A549 treated with AZD2906 at 1 μM for 4 hours (cell line): Measurements from ENCODE around the gene SRCIN1. TPM values are rescaled to one million over a fixed set of nuclear protein-coding genes. Genes with fewer than 3 reads are reported as not detected.

Experiments
- total RNA-seq: library from RNA; stranded (reverse); fragments of 200-300 nt; extraction: Qiagen RNA extraction; gene quantifications from 5 replicates; pipeline ENCODE4 v1.2.3, GENCODE V29; 2022

Gene SRCIN1
- 1.3 to 3.5 TPM (median 2.6 TPM) in 5 replicates for total RNA-seq

GRCh38 chr17:38605841-38606645 lies at the start of gene SRCIN1:
Gene SRCIN1, minus strand, starts transcription at chr17:38605952. Its CDS starts 247 bp downstream, at chr17:38605705.

Other genes with a start within 250 kb of the SRCIN1 start
- 55.8 to 72.5 TPM (median 63.4 TPM) in 5 replicates for gene ARHGAP23, start 177.5 kb downstream of the SRCIN1 start, total RNA-seq
- 9.7 to 12.9 TPM (median 12.0 TPM) in 5 replicates for gene EPOP, start 69.0 kb upstream of the SRCIN1 start, total RNA-seq
- gene MLLT6, start 99.3 kb upstream of the SRCIN1 start, total RNA-seq = 23.4 to 30.4 TPM (median 25.0 TPM) in 5 replicates
- gene CISD3, start 124.4 kb upstream of the SRCIN1 start, total RNA-seq = 43.2 to 102 TPM (median 95.5 TPM) in 5 replicates
- gene PCGF2, start 142.4 kb upstream of the SRCIN1 start, total RNA-seq = 32.8 to 60.3 TPM (median 58.9 TPM) in 5 replicates
- gene PSMB3, start 146.8 kb upstream of the SRCIN1 start, total RNA-seq = 343 to 455 TPM (median 427 TPM) in 5 replicates
- gene PIP4K2B, start 193.6 kb upstream of the SRCIN1 start, total RNA-seq = 37.9 to 41.0 TPM (median 38.2 TPM) in 5 replicates
- gene CWC25, start 219.4 kb upstream of the SRCIN1 start, total RNA-seq = 20.1 to 27.4 TPM (median 21.2 TPM) in 5 replicates
- gene RPL23, start 247.8 kb upstream of the SRCIN1 start, total RNA-seq = 2,603 to 2,797 TPM (median 2,659 TPM) in 5 replicates